Endodermal cell (in vitro differentiated cells): Measurements from ENCODE around the gene NFE2. TPM values are rescaled to one million over a fixed set of nuclear protein-coding genes. Genes with fewer than 3 reads are reported as not detected.

ENCODE experiments used
- DNase-seq: peaks from one replicate; pipeline ENCODE4 v3.0.0-alpha.2; 2017
- H3K27ac ChIP-seq: 2 replicates; pipeline ENCODE4 v1.5.1; 2013; ENCODE audit warnings: mild to moderate bottlenecking, low read depth, low read length, moderate library complexity
- H3K27me3 ChIP-seq: 2 replicates; pipeline ENCODE4 v1.6.1; 2013; ENCODE audit warnings: mild to moderate bottlenecking, low read length, moderate library complexity; ENCODE audit not compliant: insufficient read depth, control insufficient read depth, poor library complexity, severe bottlenecking
- H3K36me3 ChIP-seq: 2 replicates; pipeline ENCODE4 v1.7.0; 2013; ENCODE audit warnings: mild to moderate bottlenecking, low read length, moderate library complexity; ENCODE audit not compliant: control insufficient read depth, insufficient read depth
- H3K4me1 ChIP-seq: one replicate; pipeline ENCODE4 v1.7.0; 2013; ENCODE audit warnings: low read length; ENCODE audit not compliant: control insufficient read depth, insufficient read depth
- H3K4me3 ChIP-seq: 2 replicates; pipeline ENCODE4 v1.5.1; 2013; ENCODE audit warnings: mild to moderate bottlenecking, low read length, moderate library complexity
- H3K9ac ChIP-seq: 2 replicates; pipeline ENCODE4 v1.6.1; 2013; ENCODE audit warnings: mild to moderate bottlenecking, low read length, moderate library complexity; ENCODE audit not compliant: poor library complexity, severe bottlenecking; ENCODE audit errors: extremely low read depth
- H3K9me3 ChIP-seq: 2 replicates; pipeline ENCODE4 v1.6.1; 2013; ENCODE audit warnings: mild to moderate bottlenecking, low read length, moderate library complexity; ENCODE audit not compliant: control insufficient read depth
- H3K27ac Mint-ChIP-seq: 2 replicates; pipeline ENCODE4 v1.8.0; 2020; ENCODE audit warnings: mixed read lengths
- H3K27me3 Mint-ChIP-seq: 2 replicates; pipeline ENCODE4 v1.8.0; 2021; ENCODE audit warnings: mild to moderate bottlenecking, mixed read lengths; ENCODE audit not compliant: insufficient read depth
- H3K36me3 Mint-ChIP-seq: 2 replicates; pipeline ENCODE4 v1.8.0; 2020; ENCODE audit warnings: low read depth, mixed read lengths
- H3K4me1 Mint-ChIP-seq: 2 replicates; pipeline ENCODE4 v1.8.0; 2020; ENCODE audit warnings: mixed read lengths
- H3K4me3 Mint-ChIP-seq: 2 replicates; pipeline ENCODE4 v1.8.0; 2020; ENCODE audit warnings: mild to moderate bottlenecking, moderate library complexity, mixed read lengths
- H3K9me3 Mint-ChIP-seq: 2 replicates; pipeline ENCODE4 v1.8.0; 2020; ENCODE audit warnings: mild to moderate bottlenecking, mixed read lengths
- WGBS, 2 experiments: methylation state at CpG; one replicate each; pipeline versions ENCODE4 v1.1.5 to v1.1.7; 2013; ENCODE audit warnings: missing lambda C conversion rate in 2 of 2, mixed read lengths in 1 of 2; ENCODE audit not compliant: insufficient coverage in 1 of 2, insufficient read length in 1 of 2; 5-methylcytosine and 5-hydroxymethylcytosine counted together
- total RNA-seq, 2 donors: library from RNA; stranded (reverse); fragmentation: NEBNext Ultra II Directional in 1 of 2; extraction: Animal tissue kit (Norgen Biotek cat#: 25700) in 1 of 2; gene quantifications; 2 replicates in 1 of 2; 3 replicates in 1 of 2; pipeline ENCODE4 v1.2.1, GENCODE V29; 2021
- TF ChIP-seq, protein P1 (sequence below): fragments of 200-600 bp; sonication (generic); conservative IDR thresholded peaks from 2 replicates; pipeline ENCODE4 v1.5.0; 2021; ENCODE audit warnings: antibody characterized with exemption, mild to moderate bottlenecking

The NFE2 gene
- total RNA-seq, 2 donors from 2014 or later, result 2.7 TPM

DNA sequence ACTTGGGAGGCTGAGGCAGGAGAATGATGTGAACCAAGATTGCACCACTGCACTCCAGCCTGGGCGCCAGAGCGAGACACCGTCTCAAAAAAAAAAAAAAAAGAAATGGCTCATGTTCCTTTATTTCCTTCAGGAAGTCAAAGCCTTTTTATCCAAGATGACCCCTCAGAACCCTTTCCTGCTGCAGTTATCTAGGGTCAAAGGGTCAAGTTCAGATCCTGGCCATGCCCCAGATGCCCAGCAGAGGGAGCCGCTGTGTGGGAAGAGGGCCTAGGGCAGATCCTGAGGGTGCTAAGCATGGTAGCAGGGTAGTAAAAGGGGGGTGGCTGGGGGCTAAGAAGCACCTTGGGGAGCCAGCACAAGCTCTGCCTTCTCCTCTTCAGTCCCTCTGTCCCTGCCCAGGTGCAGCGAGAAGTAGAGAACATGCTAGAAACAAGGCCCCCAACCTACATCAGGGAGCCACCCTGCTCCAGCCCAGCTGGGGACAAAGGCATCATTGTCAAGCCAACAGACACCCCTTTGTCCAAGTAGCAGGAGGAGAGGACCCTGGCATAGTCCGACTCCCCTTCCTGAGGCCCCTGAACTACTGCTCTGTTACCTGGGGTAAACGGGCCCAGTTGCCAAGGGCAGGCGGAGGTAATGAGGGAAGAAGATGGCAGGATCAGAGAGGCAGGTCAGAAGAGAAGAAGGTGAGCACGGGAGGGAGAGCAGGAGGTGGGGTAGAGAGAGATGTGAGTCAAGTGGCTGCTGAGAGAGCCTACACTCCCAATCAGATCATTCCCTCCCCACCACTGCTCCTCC is 6.5 kb downstream of the NFE2 start:
- no peaks in the 10 kb centered on the region for H3K9me3 Mint-ChIP-seq
- peak; percentile 97 for DNase-seq
- no peak overlapping the region for H3K27ac Mint-ChIP-seq
- no peak overlapping the region for H3K4me3 Mint-ChIP-seq
- 79 to 92% methylated on average over 5 to 8 of the region's 9 CpGs for WGBS, 2 experiments
- H3K9ac ChIP-seq, result no peak overlapping the region
- H3K27me3 Mint-ChIP-seq, result peaks cover 4% of the 10 kb centered on the region
- H3K4me3 ChIP-seq, result no peak overlapping the region
- no peaks in the 10 kb centered on the region for H3K36me3 ChIP-seq
- H3K4me1 ChIP-seq, result peaks cover 7% of the 10 kb centered on the region
- no peaks in the 10 kb centered on the region for H3K36me3 Mint-ChIP-seq
- no peaks in the 10 kb centered on the region for H3K9me3 ChIP-seq
- no peaks in the 10 kb centered on the region for H3K27me3 ChIP-seq
- no peak overlapping the region for H3K27ac ChIP-seq
- TF ChIP-seq, protein P1, sequence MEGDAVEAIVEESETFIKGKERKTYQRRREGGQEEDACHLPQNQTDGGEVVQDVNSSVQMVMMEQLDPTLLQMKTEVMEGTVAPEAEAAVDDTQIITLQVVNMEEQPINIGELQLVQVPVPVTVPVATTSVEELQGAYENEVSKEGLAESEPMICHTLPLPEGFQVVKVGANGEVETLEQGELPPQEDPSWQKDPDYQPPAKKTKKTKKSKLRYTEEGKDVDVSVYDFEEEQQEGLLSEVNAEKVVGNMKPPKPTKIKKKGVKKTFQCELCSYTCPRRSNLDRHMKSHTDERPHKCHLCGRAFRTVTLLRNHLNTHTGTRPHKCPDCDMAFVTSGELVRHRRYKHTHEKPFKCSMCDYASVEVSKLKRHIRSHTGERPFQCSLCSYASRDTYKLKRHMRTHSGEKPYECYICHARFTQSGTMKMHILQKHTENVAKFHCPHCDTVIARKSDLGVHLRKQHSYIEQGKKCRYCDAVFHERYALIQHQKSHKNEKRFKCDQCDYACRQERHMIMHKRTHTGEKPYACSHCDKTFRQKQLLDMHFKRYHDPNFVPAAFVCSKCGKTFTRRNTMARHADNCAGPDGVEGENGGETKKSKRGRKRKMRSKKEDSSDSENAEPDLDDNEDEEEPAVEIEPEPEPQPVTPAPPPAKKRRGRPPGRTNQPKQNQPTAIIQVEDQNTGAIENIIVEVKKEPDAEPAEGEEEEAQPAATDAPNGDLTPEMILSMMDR, result peak; percentile 91
- H3K4me1 Mint-ChIP-seq, result peaks cover 16% of the 10 kb centered on the region

DNA sequence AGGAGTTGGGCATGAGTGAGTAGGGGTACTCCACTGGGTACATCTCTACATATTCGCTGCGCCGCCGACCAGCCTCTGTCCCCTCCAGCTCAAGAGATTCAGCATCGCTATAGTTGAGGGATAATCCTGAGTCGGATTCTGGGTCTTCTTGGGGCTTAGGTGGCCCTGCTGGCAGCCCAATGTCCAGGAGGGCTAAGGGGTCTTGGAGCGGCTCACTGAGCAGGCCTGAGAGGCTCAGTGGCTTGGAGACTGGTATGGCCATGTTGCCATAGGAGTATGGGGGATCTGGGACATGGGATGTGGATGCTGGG is 7.9 kb downstream of the NFE2 start:
- no peaks in the 10 kb centered on the region for H3K36me3 Mint-ChIP-seq
- WGBS, 2 experiments, result 97 to 98% methylated on average over 5 to 7 of the region's 7 CpGs
- Histone ChIP-seq H3K27me3 (no peaks in the 10 kb centered on the region), H3K36me3 (peaks cover under 1% of the 10 kb centered on the region), H3K9me3 (no peaks in the 10 kb centered on the region), H3K27ac (no peak overlapping the region), H3K4me1 (peaks cover 7% of the 10 kb centered on the region), H3K9ac (no peak overlapping the region), H3K4me3 (no peak overlapping the region)
- no peak overlapping the region for H3K27ac Mint-ChIP-seq
- H3K4me1 Mint-ChIP-seq, result peaks cover 15% of the 10 kb centered on the region
- H3K27me3 Mint-ChIP-seq, result no peaks in the 10 kb centered on the region
- no peak overlapping the region for H3K4me3 Mint-ChIP-seq
- no peak for DNase-seq
- no peaks in the 10 kb centered on the region for H3K9me3 Mint-ChIP-seq
- TF ChIP-seq, protein P1, result no peak

DNA sequence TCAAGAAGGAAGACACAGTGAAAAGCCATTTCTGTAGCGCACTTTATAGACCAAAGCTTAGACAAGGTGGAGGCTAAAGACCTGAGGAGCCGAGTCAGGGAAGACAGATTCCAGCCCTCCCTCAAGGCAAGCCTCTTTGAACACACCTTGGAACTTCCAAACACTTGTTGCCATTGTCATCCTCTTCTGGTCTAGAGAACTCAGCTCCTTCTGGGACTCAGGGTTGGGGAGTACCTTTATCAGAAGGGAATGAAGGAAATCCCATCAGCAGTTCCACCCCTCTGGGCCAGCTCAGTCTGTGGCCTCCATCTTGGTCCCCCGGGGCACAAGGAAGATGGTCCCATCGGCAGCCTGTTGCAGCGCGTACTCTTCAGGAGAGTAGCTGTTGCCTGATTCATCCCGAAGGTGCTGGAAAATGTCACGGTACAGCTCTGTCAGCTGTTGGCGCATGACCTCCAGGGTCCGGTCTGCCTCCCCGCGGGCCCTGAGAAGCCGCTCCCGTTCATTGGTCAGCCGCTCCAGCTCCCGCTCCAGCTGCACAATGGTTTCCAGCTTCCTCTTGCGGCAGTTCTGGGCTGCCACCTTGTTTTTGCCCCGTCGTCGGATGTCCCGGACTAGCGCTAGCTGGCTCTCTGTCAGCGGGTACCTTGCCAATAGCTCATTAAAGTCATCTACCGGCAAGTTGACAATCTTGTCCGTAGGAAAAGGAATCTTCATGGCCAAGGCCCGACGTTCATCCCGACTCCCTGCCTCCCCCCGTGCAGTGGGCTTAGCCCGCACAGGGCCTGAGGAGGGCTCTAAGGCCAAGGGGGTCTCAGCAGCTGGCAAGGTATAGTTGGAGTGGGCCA is 8.5 kb downstream of the NFE2 start:
- H3K27me3 ChIP-seq, result no peaks in the 10 kb centered on the region
- H3K36me3 ChIP-seq, result peaks cover 6% of the 10 kb centered on the region
- DNase-seq, result no peak
- TF ChIP-seq, protein P1, result no peak
- 94 to 97% methylated on average over 21 to 30 of the region's 30 CpGs for WGBS, 2 experiments
- H3K4me3 Mint-ChIP-seq, result no peak overlapping the region
- no peak overlapping the region for H3K4me3 ChIP-seq
- H3K4me1 ChIP-seq, result peaks cover 7% of the 10 kb centered on the region
- H3K27ac Mint-ChIP-seq, result no peak overlapping the region
- H3K9me3 Mint-ChIP-seq, result no peaks in the 10 kb centered on the region
- H3K27ac ChIP-seq, result no peak overlapping the region
- no peak overlapping the region for H3K9ac ChIP-seq
- H3K9me3 ChIP-seq, result no peaks in the 10 kb centered on the region
- H3K27me3 Mint-ChIP-seq, result no peaks in the 10 kb centered on the region
- H3K4me1 Mint-ChIP-seq, result peaks cover 15% of the 10 kb centered on the region
- H3K36me3 Mint-ChIP-seq, result no peaks in the 10 kb centered on the region
